Neural cell (in vitro differentiated cells): ENCODE results near the gene TMPRSS4. TPM values are rescaled to one million over a fixed set of nuclear protein-coding genes. Genes with fewer than 3 reads are reported as not detected.

ENCODE experiments used
- H2AFZ ChIP-seq: fragments of 200-600, 300-800 bp; sonication (generic), shearing (Covaris generic); 2 replicates; pipeline ENCODE4 v1.6.0; 2014; ENCODE audit warnings: low read depth, mild to moderate bottlenecking, antibody characterized with exemption, low read length, moderate library complexity
- H3F3A ChIP-seq: fragments of 200-600 bp; shearing (Covaris generic); 2 replicates; pipeline ENCODE4 v1.6.1; 2016; ENCODE audit warnings: mild to moderate bottlenecking, moderate library complexity, mixed read lengths, antibody characterized with exemption, low read length; ENCODE audit not compliant: insufficient read depth, poor library complexity, severe bottlenecking
- H3K27ac ChIP-seq: fragments of 200-600, 300-800 bp; sonication (generic), shearing (Covaris generic); 2 replicates; pipeline ENCODE4 v1.5.1; 2014; ENCODE audit warnings: mild to moderate bottlenecking, low read length, moderate library complexity
- H3K27me3 ChIP-seq: fragments of 300-800, 200-600 bp; sonication (generic), shearing (Covaris generic); 2 replicates; pipeline ENCODE4 v1.6.0; 2014; ENCODE audit warnings: mild to moderate bottlenecking, low read depth, low read length, moderate library complexity; ENCODE audit not compliant: insufficient read depth
- H3K36me3 ChIP-seq: fragments of 300-800, 200-600 bp; sonication (generic), shearing (Covaris generic); 2 replicates; pipeline ENCODE4 v1.5.1; 2014; ENCODE audit warnings: mild to moderate bottlenecking, antibody characterized with exemption, low read length, moderate library complexity; ENCODE audit not compliant: insufficient read depth
- H3K4me2 ChIP-seq: fragments of 300-800, 200-600 bp; sonication (generic), shearing (Covaris generic); 2 replicates; pipeline ENCODE4 v1.6.0; 2014; ENCODE audit warnings: mild to moderate bottlenecking, low read length
- H3K4me3 ChIP-seq: fragments of 300-800, 200-600 bp; sonication (generic), shearing (Covaris generic); 2 replicates; pipeline ENCODE4 v1.5.1; 2014; ENCODE audit warnings: mild to moderate bottlenecking, low read length, moderate library complexity
- H3K79me2 ChIP-seq: fragments of 200-600 bp; shearing (Covaris generic); replicated peaks from 2 replicates; pipeline ENCODE4 v1.6.0; 2014; ENCODE audit warnings: mild to moderate bottlenecking, low read length, moderate library complexity; ENCODE audit not compliant: insufficient read depth
- H3K9ac ChIP-seq: fragments of 300-800, 200-600 bp; sonication (generic), shearing (Covaris generic); 2 replicates; pipeline ENCODE4 v1.6.1; 2016; ENCODE audit warnings: mild to moderate bottlenecking, low read length, mixed read lengths
- H3K9me2 ChIP-seq: fragments of 200-600 bp; shearing (Covaris generic); 2 replicates; pipeline ENCODE4 v1.6.1; 2016; ENCODE audit warnings: mild to moderate bottlenecking, low read length, mixed read lengths; ENCODE audit not compliant: insufficient read depth
- H3K9me3 ChIP-seq: fragments of 200-600, 300-800 bp; sonication (generic), shearing (Covaris generic); 2 replicates; pipeline ENCODE4 v1.6.1; 2016; ENCODE audit warnings: mild to moderate bottlenecking, mixed run types, low read length, moderate library complexity, mixed read lengths
- H4K20me1 ChIP-seq: fragments of 200-600 bp; shearing (Covaris generic); 2 replicates; pipeline ENCODE4 v1.6.1; 2016; ENCODE audit warnings: mild to moderate bottlenecking, mixed run types; ENCODE audit not compliant: insufficient read depth
- EP300 ChIP-seq: fragments of 450-650 bp; conservative IDR thresholded peaks from 2 replicates; pipeline ENCODE4 v1.6.1; 2014; ENCODE audit warnings: antibody characterized with exemption, mild to moderate bottlenecking, moderate library complexity; ENCODE audit not compliant: poor library complexity, severe bottlenecking
- EZH2 ChIP-seq: fragments of 200-600, 300-800 bp; shearing (Covaris generic), sonication (generic); IDR thresholded peaks from 2 replicates; pipeline ENCODE4 v1.6.1; 2014; ENCODE audit warnings: antibody characterized with exemption, low read length, borderline replicate concordance, mild to moderate bottlenecking; ENCODE audit not compliant: insufficient read depth, poor library complexity, severe bottlenecking
- MXI1 ChIP-seq: fragments of 450-650 bp; conservative IDR thresholded peaks from 2 replicates; pipeline ENCODE4 v1.6.1; 2014; ENCODE audit warnings: antibody characterized with exemption, mild to moderate bottlenecking; ENCODE audit not compliant: poor library complexity, severe bottlenecking
- POLR2AphosphoS5 ChIP-seq: IDR thresholded peaks from 2 replicates; pipeline ENCODE4 v1.6.1; 2012
- RAD21 ChIP-seq: fragments of 450-650 bp; conservative IDR thresholded peaks from 2 replicates; pipeline ENCODE4 v1.6.1; 2014; ENCODE audit warnings: antibody characterized with exemption, mild to moderate bottlenecking, moderate library complexity
- SMC3 ChIP-seq: fragments of 450-650 bp; conservative IDR thresholded peaks from 2 replicates; pipeline ENCODE4 v1.6.1; 2014; ENCODE audit warnings: antibody characterized with exemption, mild to moderate bottlenecking, moderate library complexity; ENCODE audit not compliant: poor library complexity
- TAF1 ChIP-seq: IDR thresholded peaks from 2 replicates; pipeline ENCODE4 v1.6.1; 2012; ENCODE audit warnings: low read depth
- polyA plus RNA-seq: library from polyadenylated mRNA; depleted of rRNA; stranded (reverse); fragments of >200 nt; gene quantifications from 2 replicates; pipeline ENCODE4 v1.2.3, GENCODE V29; 2014
- TF ChIP-seq, protein P1 (sequence below): IDR thresholded peaks from 2 replicates; pipeline ENCODE4 v1.6.1; 2012; ENCODE audit warnings: borderline replicate concordance
- TF ChIP-seq, protein P2 (sequence below): fragments of 450-650 bp; IDR thresholded peaks from 2 replicates; pipeline ENCODE4 v1.5.1; 2014; ENCODE audit warnings: antibody characterized with exemption, mild to moderate bottlenecking, moderate library complexity; ENCODE audit not compliant: poor library complexity, severe bottlenecking

Gene TMPRSS4
- polyA plus RNA-seq, 1 donor from 2014 or later: not detected

DNA sequence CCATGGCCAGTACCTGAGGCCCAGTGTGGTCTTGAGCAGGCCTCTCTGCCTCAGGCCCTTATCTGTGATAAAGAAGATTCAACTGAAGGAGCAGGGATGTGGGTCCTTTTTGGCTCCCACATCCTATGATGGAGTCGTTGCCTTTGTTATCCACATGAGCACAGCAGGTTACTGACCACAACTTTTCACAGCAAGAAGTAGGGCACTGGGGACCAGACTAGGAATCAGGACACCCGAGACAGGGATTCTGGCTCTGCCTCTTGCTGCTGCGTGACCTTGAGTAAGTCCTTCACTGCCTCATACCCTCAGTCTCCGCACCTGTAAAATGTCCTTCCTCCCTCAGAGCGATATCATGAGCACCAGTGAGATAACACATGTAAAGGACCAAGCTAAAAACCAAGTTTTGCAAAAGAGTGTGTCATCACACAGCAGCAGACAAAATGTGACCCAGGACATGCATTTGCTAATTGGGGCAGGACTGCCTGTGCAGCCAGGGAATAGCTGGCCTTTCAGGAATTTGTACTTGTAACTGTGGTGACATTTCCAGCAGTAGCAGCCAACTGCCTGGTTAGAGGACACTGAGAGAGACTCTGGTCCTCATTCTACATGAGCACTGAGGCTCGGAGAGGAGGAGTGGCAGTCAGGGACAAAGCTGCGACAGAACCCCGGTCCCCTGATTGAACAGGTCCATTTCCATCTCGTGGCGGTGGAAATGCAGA lies 23.1 kb downstream of the TMPRSS4 start:
- Histone ChIP-seq H3K36me3 (no peaks in the 10 kb centered on the region), H3K27ac (no peak overlapping the region), H3K27me3 (no peaks in the 10 kb centered on the region), H3K79me2 (no peaks in the 10 kb centered on the region), H3K4me2 (no peak overlapping the region), H4K20me1 (no peaks in the 10 kb centered on the region), H3K9ac (peak overlapping the region; percentile 9), H3K9me2 (no peaks in the 10 kb centered on the region), H3K4me3 (no peak overlapping the region), H2AFZ (no peak overlapping the region), H3K9me3 (no peaks in the 10 kb centered on the region), H3F3A (no peaks in the 10 kb centered on the region)
- TF ChIP-seq TAF1: no peak
- TF ChIP-seq EZH2: no peak
- TF ChIP-seq, protein P1, sequence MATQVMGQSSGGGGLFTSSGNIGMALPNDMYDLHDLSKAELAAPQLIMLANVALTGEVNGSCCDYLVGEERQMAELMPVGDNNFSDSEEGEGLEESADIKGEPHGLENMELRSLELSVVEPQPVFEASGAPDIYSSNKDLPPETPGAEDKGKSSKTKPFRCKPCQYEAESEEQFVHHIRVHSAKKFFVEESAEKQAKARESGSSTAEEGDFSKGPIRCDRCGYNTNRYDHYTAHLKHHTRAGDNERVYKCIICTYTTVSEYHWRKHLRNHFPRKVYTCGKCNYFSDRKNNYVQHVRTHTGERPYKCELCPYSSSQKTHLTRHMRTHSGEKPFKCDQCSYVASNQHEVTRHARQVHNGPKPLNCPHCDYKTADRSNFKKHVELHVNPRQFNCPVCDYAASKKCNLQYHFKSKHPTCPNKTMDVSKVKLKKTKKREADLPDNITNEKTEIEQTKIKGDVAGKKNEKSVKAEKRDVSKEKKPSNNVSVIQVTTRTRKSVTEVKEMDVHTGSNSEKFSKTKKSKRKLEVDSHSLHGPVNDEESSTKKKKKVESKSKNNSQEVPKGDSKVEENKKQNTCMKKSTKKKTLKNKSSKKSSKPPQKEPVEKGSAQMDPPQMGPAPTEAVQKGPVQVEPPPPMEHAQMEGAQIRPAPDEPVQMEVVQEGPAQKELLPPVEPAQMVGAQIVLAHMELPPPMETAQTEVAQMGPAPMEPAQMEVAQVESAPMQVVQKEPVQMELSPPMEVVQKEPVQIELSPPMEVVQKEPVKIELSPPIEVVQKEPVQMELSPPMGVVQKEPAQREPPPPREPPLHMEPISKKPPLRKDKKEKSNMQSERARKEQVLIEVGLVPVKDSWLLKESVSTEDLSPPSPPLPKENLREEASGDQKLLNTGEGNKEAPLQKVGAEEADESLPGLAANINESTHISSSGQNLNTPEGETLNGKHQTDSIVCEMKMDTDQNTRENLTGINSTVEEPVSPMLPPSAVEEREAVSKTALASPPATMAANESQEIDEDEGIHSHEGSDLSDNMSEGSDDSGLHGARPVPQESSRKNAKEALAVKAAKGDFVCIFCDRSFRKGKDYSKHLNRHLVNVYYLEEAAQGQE: no peak
- no peak for TF ChIP-seq RAD21
- TF ChIP-seq MXI1: no peak
- TF ChIP-seq SMC3: no peak
- TF ChIP-seq, protein P2, sequence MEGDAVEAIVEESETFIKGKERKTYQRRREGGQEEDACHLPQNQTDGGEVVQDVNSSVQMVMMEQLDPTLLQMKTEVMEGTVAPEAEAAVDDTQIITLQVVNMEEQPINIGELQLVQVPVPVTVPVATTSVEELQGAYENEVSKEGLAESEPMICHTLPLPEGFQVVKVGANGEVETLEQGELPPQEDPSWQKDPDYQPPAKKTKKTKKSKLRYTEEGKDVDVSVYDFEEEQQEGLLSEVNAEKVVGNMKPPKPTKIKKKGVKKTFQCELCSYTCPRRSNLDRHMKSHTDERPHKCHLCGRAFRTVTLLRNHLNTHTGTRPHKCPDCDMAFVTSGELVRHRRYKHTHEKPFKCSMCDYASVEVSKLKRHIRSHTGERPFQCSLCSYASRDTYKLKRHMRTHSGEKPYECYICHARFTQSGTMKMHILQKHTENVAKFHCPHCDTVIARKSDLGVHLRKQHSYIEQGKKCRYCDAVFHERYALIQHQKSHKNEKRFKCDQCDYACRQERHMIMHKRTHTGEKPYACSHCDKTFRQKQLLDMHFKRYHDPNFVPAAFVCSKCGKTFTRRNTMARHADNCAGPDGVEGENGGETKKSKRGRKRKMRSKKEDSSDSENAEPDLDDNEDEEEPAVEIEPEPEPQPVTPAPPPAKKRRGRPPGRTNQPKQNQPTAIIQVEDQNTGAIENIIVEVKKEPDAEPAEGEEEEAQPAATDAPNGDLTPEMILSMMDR: no peak

DNA sequence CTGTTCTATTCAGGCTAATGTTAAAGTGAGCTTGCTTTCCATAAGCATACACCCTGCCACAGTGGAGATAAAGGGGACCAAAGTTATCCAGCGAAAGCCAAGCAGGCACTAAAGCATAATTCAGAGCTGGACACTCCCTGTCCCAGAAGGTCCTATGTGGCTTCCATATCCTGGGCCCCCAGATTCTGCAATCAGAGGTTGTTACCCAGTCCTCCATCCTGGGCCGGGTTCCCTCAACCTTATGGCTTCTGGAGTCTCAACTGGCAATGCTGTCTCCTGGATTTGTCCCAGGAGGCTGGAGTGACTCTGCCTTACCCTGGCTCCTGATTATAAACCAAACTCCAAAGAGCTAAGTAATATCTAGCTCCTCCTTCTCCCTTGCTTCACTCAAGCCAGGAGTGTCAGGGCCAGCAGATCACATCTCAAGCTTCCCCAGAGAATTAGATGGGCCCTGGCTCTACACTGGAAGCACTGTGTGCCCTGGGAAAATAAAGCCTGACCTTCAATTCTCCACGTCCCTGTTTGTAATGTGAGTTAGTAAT lies 23.9 kb downstream of the TMPRSS4 start:
- Histone ChIP-seq H2AFZ (no peak overlapping the region), H3K4me3 (no peak overlapping the region), H3K4me2 (no peak overlapping the region), H3K27me3 (no peaks in the 10 kb centered on the region), H3K9me2 (no peaks in the 10 kb centered on the region), H3F3A (no peaks in the 10 kb centered on the region), H3K27ac (no peak overlapping the region), H3K9ac (no peak overlapping the region), H3K36me3 (no peaks in the 10 kb centered on the region), H3K9me3 (no peaks in the 10 kb centered on the region), H4K20me1 (no peaks in the 10 kb centered on the region), H3K79me2 (no peaks in the 10 kb centered on the region)
- TF ChIP-seq SMC3 (no peak), POLR2AphosphoS5 (no peak), EZH2 (no peak), RAD21 (no peak), EP300 (no peak), MXI1 (no peak), TAF1 (no peak)
- TF ChIP-seq, protein P2: no peak
- TF ChIP-seq, protein P1: no peak
